ENCODE measurements around the gene ORC4.

The ORC4 gene

DNA sequence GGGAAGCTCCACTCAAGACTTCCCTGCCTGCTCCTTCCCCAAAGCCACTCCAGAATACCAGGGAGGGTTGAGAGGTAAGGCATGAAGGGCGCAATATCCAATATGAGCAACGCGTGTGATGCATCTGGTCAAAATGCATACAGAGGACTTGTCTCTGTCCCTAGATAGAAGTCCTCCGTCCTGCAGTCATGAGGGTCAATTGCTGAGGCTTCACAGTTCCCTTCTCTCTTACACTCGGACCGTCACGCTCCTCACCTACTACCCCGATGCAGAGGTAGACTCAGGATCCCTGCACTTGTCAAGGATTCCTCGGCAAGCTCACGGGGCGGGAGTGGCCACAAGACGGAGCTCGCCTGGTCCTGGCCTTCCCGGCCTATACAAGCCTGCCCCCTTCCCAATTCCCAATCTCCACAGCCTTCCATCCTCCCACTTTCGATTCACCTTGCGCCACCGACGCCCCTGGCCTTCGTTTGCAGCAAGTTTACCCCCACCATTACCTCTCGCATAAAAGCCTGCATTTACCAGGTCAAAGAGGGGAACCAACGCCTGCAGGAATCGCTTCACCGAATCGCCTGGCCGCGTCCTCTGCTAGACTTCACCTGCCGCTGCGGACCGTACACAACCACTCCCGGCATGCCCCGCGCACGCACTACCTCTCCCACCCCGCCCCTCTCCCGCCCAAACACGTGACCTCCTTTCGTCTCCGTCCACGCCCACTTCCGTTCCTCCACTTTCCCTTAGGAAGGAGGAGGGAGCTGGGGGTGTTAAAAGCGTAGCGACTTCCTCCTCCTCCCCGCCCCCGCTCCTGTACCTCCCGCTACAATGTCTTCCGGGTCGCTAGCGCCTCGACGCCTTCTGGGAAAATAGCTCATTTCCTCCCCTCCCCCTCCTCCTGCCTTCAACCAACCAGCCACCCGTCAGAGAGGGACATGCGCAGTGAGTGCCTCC lies at the start of gene ORC4:
Gene ORC4 (minus strand): TSS at position 627 of the 948 bp plus-strand sequence. CDS start 44,779 bp downstream, outside the sequence.
- peak; percentile 94 to 98 for DNase-seq (ENCODE audit: low read depth in 2 of 2)

DNA sequence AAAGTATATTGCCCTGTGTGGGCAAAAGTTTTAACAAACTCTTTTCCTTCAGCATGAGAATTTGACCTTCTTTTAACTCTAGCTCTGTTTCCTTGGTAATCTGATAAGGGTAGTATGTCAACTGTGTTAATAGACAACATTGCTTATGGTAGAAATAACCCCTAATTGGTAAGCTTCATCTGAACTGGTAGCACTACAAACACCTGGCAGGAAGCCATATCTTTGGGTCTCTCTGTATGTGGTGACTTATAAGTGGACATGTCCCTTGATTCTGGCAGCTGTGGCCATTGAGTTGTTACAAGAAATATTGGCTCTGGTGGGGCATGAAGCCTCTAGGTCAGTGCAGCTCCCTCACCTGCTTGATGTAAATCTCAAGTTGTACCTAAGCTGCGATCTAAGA lies 47.3 kb upstream of the ORC4 start:
- DNase-seq (ENCODE audit: low read depth in 2 of 2) = no peak

DNA sequence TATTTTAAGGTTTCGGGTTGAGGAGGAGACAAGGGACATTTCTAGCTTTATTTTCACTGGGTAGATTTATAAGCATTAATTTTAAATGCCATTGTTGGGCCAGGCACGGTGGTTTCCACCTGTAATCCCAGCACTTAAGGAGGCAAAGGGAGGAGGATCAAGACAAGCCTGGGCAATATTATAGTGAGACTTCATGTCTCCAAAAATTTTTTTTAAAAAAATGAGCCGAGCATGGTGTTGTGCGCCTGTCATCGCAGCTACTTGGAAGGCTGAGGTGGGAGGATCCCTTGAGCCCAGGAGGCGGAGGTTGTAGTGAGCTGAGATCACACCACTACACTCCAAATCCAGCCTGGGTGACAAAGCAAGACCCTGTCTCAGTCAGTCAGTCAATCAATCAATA lies 45.4 kb upstream of the ORC4 start:
- DNase-seq (ENCODE audit: low read depth in 2 of 2) = no peak

DNA sequence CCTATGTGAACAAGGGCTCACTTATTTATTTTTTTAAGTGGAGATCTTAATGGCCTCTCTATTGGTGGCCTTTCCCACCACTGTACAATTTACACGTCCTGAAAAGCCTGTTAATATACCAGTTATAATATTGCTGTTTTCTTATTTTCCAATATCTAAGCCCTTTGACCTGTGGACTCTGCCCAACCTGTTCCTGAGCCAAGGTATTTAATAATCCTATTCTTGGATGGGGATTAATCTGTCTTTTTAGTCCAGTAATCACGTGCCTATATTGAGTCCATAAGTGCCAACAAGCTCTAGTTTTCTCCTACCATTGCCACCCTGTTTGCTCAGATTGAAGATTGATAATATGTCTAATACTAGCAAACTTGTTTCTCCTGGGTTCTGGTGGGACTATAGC lies 43.1 kb upstream of the ORC4 start:
- DNase-seq (ENCODE audit: low read depth in 2 of 2) = no peak

DNA sequence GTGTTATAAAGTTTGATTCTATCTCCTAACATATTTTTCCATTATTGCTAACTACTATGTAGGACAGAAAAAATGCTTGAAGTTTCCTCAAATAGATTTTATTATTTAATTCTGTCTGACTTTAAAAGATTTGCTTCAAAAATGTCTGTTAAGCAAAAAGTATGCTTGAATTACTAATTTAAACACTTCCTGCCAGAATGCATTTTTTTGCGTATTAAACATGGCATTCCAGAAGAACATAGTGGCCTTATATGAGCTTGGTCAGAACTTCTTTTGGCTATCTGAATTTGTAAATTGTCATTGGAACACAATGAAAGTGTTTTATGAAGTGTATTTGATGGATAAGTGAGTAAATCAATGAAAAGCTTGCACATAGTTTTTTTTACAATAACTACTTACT lies 38.1 kb upstream of the ORC4 start:
- no peak for DNase-seq (ENCODE audit: low read depth in 2 of 2)

DNA sequence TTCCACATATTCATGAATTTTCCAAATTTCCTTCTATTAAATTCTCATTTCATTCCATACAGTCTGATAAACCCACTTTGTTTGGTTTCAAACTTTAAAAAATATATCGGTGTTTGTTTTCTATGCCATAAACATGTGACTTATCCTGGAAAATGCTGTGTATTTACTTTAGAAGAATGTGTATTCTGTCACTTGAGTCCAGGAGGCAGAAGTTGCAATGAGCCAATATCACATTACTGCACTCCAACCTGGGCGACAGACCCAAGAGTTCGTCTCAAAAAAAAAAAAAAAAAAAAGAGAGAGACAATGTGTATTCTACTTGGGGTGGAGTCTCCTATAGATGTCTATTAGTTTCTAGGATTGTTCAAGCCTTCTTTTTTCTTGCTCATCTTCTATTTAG lies 32.1 kb upstream of the ORC4 start:
- no peak for DNase-seq (ENCODE audit: low read depth in 2 of 2)

DNA sequence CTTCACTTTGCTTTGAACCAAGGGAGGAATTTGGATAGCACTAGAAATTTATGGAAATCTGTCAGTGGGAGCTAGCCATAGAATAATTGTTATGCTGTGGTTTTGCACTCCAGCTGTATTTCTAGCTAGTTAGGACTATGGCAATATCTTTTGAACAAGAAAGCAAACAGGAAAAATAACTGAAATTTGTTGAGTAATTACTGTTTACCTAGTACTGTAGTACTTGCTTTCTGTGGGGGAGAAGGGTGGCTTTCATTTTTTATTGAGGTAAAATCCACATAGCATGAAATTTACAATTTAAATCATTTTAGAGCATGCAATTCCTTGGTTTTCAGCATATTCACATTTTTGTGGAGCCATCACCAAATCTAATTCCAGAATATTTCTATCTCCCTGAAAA lies 28.7 kb upstream of the ORC4 start:
- DNase-seq (ENCODE audit: low read depth in 2 of 2) = no peak

DNA sequence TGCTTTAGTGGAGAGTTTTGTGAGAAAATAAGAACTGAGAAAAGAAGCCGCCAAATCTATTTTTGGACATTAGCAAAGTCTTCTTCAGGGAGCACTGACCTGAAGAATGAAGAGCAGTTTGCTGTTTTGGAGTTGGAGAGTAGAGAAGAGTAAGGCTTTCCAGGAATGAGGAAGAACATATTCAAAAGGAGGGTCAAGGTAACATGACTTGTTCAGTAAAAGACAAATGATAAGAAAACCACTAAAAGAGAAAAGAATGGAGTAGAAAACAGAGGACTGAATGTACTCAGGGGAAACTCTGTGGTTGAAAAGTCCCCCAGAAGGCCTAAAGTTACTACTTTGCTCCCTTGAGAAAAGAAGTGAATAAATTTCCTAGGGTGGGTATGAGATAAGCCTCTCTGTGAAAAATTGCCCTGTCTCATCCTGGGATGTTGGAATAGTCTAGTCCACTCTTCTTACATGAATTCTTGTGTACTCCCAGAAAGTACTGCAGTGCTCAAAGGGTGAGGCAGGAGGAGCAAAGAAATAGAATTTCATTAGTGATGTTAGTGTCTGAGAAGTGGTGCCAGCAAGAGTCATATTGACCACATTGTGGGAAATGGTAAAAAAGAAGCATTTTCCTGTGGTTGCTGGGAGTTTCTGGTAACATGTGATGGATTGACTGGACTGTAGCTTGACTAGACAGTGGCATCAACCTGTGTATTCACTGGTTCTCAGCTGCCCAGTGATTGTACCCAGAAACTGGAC lies 28.1 kb upstream of the ORC4 start:
- DNase-seq (ENCODE audit: low read depth in 2 of 2) = no peak

DNA sequence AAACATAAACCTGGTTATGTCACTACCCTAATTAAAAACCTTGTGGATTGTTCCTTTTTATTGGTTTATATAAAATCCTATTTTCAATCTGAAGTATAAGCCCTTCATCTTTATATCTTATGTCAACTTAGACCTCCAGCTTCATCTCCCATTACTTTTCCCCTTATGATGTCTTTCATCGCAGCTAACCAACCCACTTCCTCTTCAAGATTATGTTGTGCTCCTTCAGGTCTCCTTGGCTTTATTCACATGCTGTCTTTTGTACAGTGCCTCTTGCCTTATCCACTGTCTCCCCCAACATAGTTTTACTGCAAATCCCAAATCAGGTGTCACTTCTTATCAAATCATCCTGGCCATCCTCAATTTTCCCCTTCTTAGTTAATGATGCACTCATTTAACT lies 26.3 kb upstream of the ORC4 start:
- DNase-seq (ENCODE audit: low read depth in 2 of 2) = no peak

DNA sequence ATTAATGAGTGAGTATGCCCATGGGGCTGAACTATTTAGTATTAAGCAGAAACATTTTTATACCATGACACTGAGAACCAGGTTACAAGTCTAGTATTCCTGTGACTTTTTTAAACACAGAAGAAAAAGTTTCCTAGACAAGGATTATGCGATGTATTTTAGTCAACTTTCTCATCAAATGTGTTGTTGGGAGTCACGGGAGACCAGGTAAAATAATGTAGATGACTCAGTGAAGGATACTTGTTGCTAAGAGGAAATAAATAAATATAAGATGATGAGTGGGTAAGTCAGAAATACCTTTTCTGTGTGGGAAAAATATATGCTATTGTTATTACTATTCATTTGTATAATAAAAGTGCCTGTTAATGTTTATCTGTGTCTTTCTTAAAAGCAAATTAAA lies 23.8 kb upstream of the ORC4 start:
- DNase-seq (ENCODE audit: low read depth in 2 of 2) = no peak

DNA sequence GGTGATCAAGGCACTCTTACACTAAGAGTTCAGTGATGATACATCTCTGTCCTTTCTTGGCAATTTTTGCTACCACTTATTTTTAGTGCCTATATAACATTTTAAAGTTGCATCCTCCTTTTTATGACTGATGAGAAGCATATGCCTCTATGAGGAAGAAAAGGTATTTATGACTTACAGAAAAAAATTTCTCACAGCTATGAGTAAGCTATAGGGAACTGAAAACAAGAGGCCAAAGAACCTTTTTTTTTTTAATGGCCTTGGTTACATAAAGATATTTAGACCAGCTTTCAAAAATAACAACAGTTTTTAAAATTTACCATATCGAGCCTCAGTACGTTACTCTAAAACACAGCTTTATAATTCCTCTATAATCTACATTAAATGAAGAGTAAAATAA lies 21.7 kb upstream of the ORC4 start:
- no peak for DNase-seq (ENCODE audit: low read depth in 2 of 2)

DNA sequence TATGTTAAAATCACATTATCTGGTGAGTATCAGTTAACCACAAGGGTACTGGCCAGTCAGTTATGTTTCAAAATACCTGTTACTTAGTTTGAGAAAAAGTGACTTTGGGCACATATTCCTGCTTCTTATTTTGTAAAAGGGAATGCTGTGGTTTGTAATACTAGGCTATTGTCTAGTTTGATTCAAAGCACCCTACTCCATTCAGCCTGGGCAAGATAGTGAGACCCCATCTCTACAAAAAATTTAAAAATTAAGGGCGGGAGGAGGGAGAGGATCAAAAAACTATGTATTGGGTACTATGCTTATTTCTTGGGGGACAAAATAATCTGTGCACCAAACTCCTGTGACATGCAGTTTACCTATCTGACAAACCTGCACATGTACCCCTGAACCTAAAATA lies 19.2 kb upstream of the ORC4 start:
- DNase-seq (ENCODE audit: low read depth in 2 of 2) = no peak

DNA sequence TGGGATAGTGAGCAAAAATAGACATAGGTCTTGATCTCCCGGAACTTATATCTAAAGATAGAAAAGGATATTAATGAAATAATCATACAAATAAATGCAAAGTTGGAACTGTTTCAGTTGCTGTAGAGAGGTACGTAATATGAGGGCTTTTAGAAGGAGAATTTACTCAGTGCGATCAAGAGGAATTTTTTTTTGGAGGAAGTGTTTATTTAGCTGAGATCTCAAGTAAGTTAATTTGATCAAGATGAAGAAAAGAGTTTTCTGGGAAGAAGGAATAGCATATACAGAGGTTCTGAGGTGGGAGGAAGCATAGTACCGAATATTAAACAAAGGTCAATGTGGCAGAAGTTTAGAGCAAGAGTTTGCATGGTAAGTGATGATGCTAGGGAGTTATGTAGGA lies 11.7 kb upstream of the ORC4 start:
- DNase-seq (ENCODE audit: low read depth in 2 of 2) = no peak

DNA sequence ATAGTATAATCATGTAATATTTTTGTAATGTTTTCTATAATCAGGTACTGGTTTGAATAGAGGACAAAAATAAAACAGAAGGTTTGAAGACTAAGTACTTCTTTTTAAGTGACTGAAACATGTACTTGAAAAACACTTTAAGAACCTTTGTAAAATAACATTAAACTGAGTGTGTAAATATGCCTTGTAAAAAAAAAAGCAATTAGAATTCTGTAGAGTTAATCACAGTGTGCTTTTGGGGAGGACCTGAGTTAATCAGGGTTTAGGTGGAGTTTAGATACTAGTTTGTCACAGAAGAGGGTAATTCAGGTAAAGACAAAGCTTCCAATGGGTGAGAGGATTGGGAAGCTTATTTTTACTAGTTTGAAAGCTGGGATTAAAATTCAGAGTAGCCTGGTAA lies 10.6 kb upstream of the ORC4 start:
- DNase-seq (ENCODE audit: low read depth in 2 of 2) = no peak

DNA sequence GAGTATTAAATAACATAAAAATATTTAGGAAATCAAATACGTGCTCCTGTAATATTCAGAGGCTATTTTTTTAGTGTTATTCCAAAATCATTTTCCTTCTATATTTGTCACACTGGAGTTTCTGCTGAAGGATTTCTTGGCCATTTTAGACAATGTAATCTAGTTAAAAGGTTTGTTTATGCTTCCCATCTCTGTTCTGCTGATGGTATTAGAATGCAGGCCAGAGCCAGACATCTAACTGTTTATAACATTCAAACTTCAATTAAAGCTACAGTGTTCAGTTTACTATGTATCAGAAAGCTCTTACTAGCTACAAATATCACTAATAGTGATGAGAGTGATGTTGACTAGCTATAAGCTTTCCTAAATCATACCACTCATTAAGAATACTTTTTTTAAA lies 8.2 kb upstream of the ORC4 start:
- no peak for DNase-seq (ENCODE audit: low read depth in 2 of 2)

DNA sequence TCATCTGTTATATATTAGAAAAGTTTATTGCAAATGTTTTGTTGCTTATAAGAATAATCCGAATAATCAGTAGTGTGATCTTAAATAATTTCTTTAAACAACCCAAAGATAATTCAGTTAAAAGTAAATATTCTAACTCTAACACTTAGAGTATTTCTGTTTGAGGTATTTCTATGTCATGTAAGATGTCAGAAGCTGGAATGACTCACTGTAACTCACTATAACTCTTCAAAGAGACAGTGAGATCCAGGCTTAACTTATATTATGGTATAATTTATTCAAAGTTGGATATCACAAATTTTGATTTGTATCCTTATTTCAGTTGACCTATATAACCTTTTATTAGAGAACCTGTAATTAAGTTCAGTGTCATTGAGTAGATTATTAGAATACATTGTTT lies 7.3 kb upstream of the ORC4 start:
- no peak for DNase-seq (ENCODE audit: low read depth in 2 of 2)

DNA sequence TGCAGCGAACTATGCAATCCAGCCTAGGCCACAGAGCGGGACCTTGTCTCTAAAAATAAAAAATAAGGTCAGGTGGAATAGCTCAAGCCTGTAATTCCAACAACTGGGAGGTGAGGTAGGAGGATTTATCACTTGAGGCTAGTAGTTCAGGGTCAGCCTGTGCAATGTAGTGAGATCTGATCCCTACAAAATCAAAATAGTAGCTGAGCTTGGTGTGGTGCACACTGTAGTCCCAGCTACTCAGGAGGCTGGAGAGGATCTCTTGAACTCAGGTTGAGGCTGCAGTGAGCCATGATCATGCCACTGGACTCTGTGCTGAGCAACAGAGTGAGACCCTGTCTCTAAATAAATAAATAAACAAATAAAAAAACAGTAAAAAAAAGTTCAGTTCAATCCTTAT lies 6.0 kb upstream of the ORC4 start:
- no peak for DNase-seq (ENCODE audit: low read depth in 2 of 2)

DNA sequence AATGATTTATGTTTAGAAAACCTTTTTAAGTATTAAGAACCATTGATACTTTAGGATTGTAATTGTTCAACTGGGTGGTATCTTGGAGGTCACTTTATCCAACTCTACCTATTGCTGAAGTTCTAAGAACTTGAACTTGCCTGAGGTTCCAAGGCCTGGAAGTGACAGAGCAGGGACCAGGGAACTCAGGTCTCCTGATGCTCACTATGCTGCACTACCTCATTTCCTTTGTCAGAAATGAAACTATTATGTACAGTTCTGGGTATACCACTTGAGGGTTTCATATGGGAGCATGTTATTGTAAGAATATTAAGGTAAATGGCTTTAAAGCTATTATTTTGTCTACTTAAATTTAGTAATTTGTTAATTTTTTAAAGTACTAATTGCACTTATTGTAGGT lies 3.3 kb upstream of the ORC4 start:
- no peak for DNase-seq (ENCODE audit: low read depth in 2 of 2)

DNA sequence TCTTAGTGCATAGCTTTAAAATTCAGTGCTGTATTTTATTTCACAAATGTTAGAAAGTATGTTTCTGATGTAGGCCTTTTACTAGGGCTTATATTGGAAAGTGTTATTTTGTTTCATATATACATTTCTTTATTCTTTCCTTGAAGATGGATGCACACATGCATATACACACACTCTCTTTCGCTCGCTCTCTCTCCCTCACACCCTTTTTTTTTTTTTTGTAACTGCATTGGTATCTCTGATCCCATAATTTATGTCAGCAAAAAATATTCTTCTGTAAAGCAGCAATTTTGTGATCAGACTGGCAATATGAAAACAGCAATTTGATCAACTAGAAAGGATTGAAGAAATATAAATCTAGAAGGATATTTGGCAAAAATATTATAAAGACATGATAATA lies 2.3 kb upstream of the ORC4 start:
- no peak for DNase-seq (ENCODE audit: low read depth in 2 of 2)

DNA sequence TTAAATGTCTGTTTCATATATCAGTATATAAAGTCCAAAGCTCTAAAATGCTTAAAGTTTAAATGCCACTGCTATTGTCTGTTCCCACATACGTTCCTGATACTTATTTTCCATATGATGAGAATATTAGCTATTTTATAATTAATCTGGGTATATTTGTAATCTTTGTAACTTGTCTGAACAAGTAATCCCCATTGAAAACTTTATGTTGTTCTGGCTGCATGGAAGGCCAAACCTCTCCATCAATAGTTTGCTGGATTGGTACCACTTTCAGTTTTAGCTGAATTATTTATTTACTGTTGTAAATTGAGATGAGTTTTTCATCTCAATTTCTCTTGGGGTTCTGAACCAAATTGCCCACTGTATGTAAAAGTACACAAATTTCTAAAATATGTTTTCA lies 1.8 kb upstream of the ORC4 start:
- no peak for DNase-seq (ENCODE audit: low read depth in 2 of 2)

DNA sequence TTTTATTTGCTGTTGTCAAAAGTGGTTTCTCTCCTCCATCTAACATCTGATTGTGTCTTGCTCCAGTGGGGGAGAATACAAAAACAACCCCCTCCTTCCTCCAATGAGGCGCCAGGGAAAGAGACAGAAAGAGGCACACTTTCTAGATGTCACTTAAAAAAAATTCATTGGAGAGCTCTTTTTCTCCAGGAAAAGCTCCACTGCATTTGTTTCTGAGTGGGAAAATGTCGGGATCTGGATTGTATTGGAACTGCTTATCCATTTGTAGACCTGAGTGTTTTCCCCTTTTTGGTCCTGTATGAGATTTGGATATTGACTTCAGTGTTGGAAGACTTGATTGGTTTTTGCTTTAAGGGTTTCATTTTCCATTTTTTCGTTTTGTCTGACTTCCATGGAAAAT lies 1.3 kb upstream of the ORC4 start:
- DNase-seq (ENCODE audit: low read depth in 2 of 2) = no peak

DNA sequence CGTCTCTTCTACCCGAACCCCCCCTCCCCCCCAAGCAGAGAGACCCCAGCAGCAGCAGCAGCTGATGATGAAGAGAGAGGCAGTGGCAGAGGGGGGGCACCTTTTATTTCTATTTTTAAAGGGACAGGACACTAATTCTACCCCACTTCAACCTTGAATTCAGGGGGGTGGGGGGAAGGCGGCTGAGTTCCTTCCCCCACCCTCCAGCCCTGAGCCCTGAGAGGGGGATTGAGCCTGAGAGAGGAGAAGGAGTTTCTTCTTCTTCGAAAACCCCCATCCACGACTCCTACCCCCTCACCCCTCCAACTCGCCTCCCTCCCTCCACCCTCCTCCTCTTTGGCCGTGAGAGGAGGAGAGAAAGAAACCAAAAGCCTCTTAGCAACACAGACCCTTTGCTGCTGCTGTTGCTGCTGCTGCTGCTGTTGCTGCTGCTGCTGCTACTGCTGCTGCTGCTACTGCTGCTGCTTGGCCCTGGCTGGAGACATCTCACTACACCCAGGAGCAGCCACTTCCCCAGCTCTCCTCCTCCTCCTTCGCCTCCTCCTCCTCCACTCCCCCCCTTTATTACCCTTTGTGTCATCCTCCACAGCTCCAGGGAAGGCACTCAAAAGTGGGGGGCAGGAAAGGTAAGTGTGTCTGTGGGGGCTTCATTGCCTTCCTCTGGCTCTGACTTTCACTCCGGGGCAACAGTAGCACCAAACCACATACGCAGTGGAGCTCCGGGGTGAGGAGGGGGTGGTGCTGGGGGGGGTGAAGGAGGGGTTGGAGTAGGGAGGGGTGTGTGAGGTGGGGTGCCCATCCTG lies 723 bp upstream of the ORC4 start, which contains the start of gene MBD5:
Gene MBD5 (plus strand): TSS at position 33 of the 803 bp plus-strand sequence.
- peak in 1 of 2 donors; percentile 33 for DNase-seq (ENCODE audit: low read depth in 2 of 2)

All from stimulated activated CD4-positive, alpha-beta T cell treated with anti-CD3 and anti-CD28 coated beads, Interleukin-4, amount 100 ng/mL, for 48 hours (primary cell).